ENCODE data around the gene FOXP4. TPM values are rescaled to one million over a fixed set of nuclear protein-coding genes. Genes with fewer than 3 reads are reported as not detected.

Gene FOXP4
- total and polyA plus RNA-seq, 2 of the 13 experiments (the other 11 are each of a cell fraction or from before 2014, with no cell fraction given), result 11.0 to 12.4 TPM

- TF ChIP-seq NR2F1 (CRISPR knock-in tag; IDR thresholded peaks at IDR 0.05) (peak in 1 of 2 experiments; percentile 45; a peak in 1 of 4 replicates), ZNF674 (CRISPR knock-in tag; IDR thresholded peaks at IDR 0.05; ENCODE audit: low read depth) (no peak), ESRRA (CRISPR knock-in tag; IDR thresholded peaks at IDR 0.05; ENCODE audit: low read depth) (no peak), SALL1 (CRISPR knock-in tag; IDR thresholded peaks at IDR 0.05) (peak; percentile 19; the same call in 1 of the 2 replicates), ZNF263 (CRISPR knock-in tag; IDR thresholded peaks at IDR 0.05) (peak; percentile 93), ZNF687 (CRISPR knock-in tag; IDR thresholded peaks at IDR 0.05) (peak; percentile 35)
- TF ChIP-seq, protein P1, sequence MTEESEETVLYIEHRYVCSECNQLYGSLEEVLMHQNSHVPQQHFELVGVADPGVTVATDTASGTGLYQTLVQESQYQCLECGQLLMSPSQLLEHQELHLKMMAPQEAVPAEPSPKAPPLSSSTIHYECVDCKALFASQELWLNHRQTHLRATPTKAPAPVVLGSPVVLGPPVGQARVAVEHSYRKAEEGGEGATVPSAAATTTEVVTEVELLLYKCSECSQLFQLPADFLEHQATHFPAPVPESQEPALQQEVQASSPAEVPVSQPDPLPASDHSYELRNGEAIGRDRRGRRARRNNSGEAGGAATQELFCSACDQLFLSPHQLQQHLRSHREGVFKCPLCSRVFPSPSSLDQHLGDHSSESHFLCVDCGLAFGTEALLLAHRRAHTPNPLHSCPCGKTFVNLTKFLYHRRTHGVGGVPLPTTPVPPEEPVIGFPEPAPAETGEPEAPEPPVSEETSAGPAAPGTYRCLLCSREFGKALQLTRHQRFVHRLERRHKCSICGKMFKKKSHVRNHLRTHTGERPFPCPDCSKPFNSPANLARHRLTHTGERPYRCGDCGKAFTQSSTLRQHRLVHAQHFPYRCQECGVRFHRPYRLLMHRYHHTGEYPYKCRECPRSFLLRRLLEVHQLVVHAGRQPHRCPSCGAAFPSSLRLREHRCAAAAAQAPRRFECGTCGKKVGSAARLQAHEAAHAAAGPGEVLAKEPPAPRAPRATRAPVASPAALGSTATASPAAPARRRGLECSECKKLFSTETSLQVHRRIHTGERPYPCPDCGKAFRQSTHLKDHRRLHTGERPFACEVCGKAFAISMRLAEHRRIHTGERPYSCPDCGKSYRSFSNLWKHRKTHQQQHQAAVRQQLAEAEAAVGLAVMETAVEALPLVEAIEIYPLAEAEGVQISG (CRISPR knock-in tag; IDR thresholded peaks at IDR 0.05), result peak; percentile 35; the same call in 1 of the 2 replicates
- TF ChIP-seq, protein P2, sequence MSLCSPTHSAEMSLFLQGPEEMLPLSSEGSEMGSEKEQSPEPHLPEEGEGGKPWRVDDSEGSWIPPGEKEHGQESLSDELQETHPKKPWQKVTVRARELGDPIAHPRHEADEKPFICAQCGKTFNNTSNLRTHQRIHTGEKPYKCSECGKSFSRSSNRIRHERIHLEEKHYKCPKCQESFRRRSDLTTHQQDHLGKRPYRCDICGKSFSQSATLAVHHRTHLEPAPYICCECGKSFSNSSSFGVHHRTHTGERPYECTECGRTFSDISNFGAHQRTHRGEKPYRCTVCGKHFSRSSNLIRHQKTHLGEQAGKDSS (CRISPR knock-in tag; IDR thresholded peaks at IDR 0.05; ENCODE audit: borderline replicate concordance, low read depth), result 0 out of 2 replicates have a peak, but pooled peaks have one; percentile 18
Measured at GRCh38 chr6:41642960-41643898, 97.0 kb downstream of the FOXP4 start (continued).

Data from HepG2 (cell line).